Ovary (tissue), 3 donors: ENCODE results near the gene MEGF10.

Experiments used
- EP300 ChIP-seq: sonication (generic); formaldehyde crosslinking; IDR thresholded peaks from one replicate; pipeline ENCODE4 v1.6.1; 2017; ENCODE audit warnings: antibody characterized with exemption
- POLR2A ChIP-seq: fragments of 450-650 bp; IDR thresholded peaks from one replicate; pipeline ENCODE4 v1.6.1; 2017; ENCODE audit warnings: antibody characterized with exemption, mild to moderate bottlenecking, moderate library complexity
- TF ChIP-seq, protein P1 (sequence below), 3 donors: fragments of 450-650 bp in 2 of 3; fragments of 200-600 bp in 1 of 3; IDR thresholded peaks; one replicate each; pipeline versions ENCODE4 v1.5.1 to v1.8.0; 2016 to 2022; ENCODE audit warnings: antibody characterized with exemption in 3 of 3, mild to moderate bottlenecking in 1 of 3
- donor health status: DM: no; HTN: no; CAD: no.

GRCh38 chr5:127326431-127326830 is 35.8 kb downstream of the MEGF10 start:
- TF ChIP-seq POLR2A (no peak), EP300 (no peak)
- TF ChIP-seq, protein P1, sequence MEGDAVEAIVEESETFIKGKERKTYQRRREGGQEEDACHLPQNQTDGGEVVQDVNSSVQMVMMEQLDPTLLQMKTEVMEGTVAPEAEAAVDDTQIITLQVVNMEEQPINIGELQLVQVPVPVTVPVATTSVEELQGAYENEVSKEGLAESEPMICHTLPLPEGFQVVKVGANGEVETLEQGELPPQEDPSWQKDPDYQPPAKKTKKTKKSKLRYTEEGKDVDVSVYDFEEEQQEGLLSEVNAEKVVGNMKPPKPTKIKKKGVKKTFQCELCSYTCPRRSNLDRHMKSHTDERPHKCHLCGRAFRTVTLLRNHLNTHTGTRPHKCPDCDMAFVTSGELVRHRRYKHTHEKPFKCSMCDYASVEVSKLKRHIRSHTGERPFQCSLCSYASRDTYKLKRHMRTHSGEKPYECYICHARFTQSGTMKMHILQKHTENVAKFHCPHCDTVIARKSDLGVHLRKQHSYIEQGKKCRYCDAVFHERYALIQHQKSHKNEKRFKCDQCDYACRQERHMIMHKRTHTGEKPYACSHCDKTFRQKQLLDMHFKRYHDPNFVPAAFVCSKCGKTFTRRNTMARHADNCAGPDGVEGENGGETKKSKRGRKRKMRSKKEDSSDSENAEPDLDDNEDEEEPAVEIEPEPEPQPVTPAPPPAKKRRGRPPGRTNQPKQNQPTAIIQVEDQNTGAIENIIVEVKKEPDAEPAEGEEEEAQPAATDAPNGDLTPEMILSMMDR (IDR thresholded peaks at IDR 0.05) = no peak
